Mesendoderm (in vitro differentiated cells): ENCODE results near the gene IKBKG.

Experiments
- DNase-seq: peaks from one replicate; pipeline ENCODE4 v3.0.0; 2013
- H2AK5ac ChIP-seq: 2 replicates; pipeline ENCODE4 v1.6.1; 2013; ENCODE audit warnings: low read length, inconsistent platforms
- H2BK120ac ChIP-seq: 2 replicates; pipeline ENCODE4 v1.6.1; 2013; ENCODE audit warnings: low read depth, mild to moderate bottlenecking, low read length, moderate library complexity, mixed read lengths
- H2BK15ac ChIP-seq: replicated peaks from 2 replicates; pipeline ENCODE4 v1.6.1; 2013; ENCODE audit warnings: low read depth, mild to moderate bottlenecking, moderate library complexity
- H2BK5ac ChIP-seq: 2 replicates; pipeline ENCODE4 v1.6.1; 2013; ENCODE audit warnings: low read length, inconsistent platforms
- H3K18ac ChIP-seq: 2 replicates; pipeline ENCODE4 v1.6.1; 2013; ENCODE audit warnings: mild to moderate bottlenecking, low read length, mixed read lengths
- H3K23ac ChIP-seq: one replicate; pipeline ENCODE4 v1.6.1; 2013; ENCODE audit warnings: low read length
- H3K27ac ChIP-seq: 2 replicates; pipeline ENCODE4 v1.5.1; 2013; ENCODE audit warnings: low read depth, mild to moderate bottlenecking, inconsistent platforms, low read length, moderate library complexity
- H3K27me3 ChIP-seq: 2 replicates; pipeline ENCODE4 v1.6.1; 2013; ENCODE audit warnings: low read length, control low read depth, mild to moderate bottlenecking, inconsistent platforms; ENCODE audit not compliant: insufficient read depth, poor library complexity
- H3K36me3 ChIP-seq: 2 replicates; pipeline ENCODE4 v1.6.1; 2013; ENCODE audit warnings: low read length, inconsistent platforms; ENCODE audit not compliant: control insufficient read depth, insufficient read depth
- H3K4ac ChIP-seq: one replicate; pipeline ENCODE4 v1.6.1; 2013; ENCODE audit warnings: low read depth, mild to moderate bottlenecking, low read length, moderate library complexity
- H3K4me1 ChIP-seq: 2 replicates; pipeline ENCODE4 v1.6.1; 2013; ENCODE audit warnings: low read depth, low read length, inconsistent platforms; ENCODE audit not compliant: control insufficient read depth
- H3K4me2 ChIP-seq: 2 replicates; pipeline ENCODE4 v1.6.1; 2013; ENCODE audit warnings: low read length
- H3K4me3 ChIP-seq: 2 replicates; pipeline ENCODE4 v1.5.1; 2013; ENCODE audit warnings: mild to moderate bottlenecking, low read length
- H3K56ac ChIP-seq: one replicate; pipeline ENCODE4 v1.6.1; 2013; ENCODE audit warnings: low read length
- H3K79me1 ChIP-seq: 2 replicates; pipeline ENCODE4 v1.6.1; 2013; ENCODE audit warnings: low read length, inconsistent platforms
- H3K79me2 ChIP-seq: 2 replicates; pipeline ENCODE4 v1.6.1; 2013; ENCODE audit warnings: mild to moderate bottlenecking, low read length; ENCODE audit not compliant: control insufficient read depth, insufficient read depth
- H3K9ac ChIP-seq: 2 replicates; pipeline ENCODE4 v1.6.1; 2013; ENCODE audit warnings: low read length, inconsistent platforms
- H4K5ac ChIP-seq: one replicate; pipeline ENCODE4 v1.6.1; 2013; ENCODE audit warnings: low read length
- H4K8ac ChIP-seq: one replicate; pipeline ENCODE4 v1.6.1; 2013; ENCODE audit warnings: low read depth, mild to moderate bottlenecking, control low read depth, low read length, moderate library complexity
- WGBS: extraction: QIAGEN DNeasy Blood & Tissue Kit; methylation state at CpG from one replicate; pipeline ENCODE4 v1.1.7; 2013; ENCODE audit warnings: low lambda C conversion rate, missing lambda C conversion rate; ENCODE audit not compliant: insufficient coverage; ENCODE audit errors: extremely low coverage; 5-methylcytosine and 5-hydroxymethylcytosine counted together

Gene IKBKG

GRCh38 chrX:154506483-154507332 lies 40.7 kb upstream of the IKBKG start:
- H2BK120ac ChIP-seq, result no peak overlapping the region
- no peak overlapping the region for H3K23ac ChIP-seq
- no peaks in the 10 kb centered on the region for H3K79me2 ChIP-seq
- H3K56ac ChIP-seq, result no peak overlapping the region
- no peak overlapping the region for H3K4me2 ChIP-seq
- no CpG with 5 or more reads among the region's 37 CpGs for WGBS
- no peaks in the 10 kb centered on the region for H3K27me3 ChIP-seq
- no peak overlapping the region for H3K4ac ChIP-seq
- H2BK5ac ChIP-seq, result no peak overlapping the region
- no peaks in the 10 kb centered on the region for H3K36me3 ChIP-seq
- H3K18ac ChIP-seq, result no peak overlapping the region
- H3K79me1 ChIP-seq, result no peaks in the 10 kb centered on the region
- no peak overlapping the region for H2BK15ac ChIP-seq
- no peak overlapping the region for H3K4me3 ChIP-seq
- no peak overlapping the region for H2AK5ac ChIP-seq
- DNase-seq, result no peak
- H4K5ac ChIP-seq, result no peak overlapping the region
- no peak overlapping the region for H3K27ac ChIP-seq
- no peak overlapping the region for H3K9ac ChIP-seq
- no peaks in the 10 kb centered on the region for H3K4me1 ChIP-seq
- no peak overlapping the region for H4K8ac ChIP-seq

GRCh38 chrX:154507673-154508383 lies 39.6 kb upstream of the IKBKG start:
- Histone ChIP-seq H3K36me3 (no peaks in the 10 kb centered on the region), H3K27ac (no peak overlapping the region), H3K18ac (no peak overlapping the region), H3K4me2 (no peak overlapping the region), H2AK5ac (no peak overlapping the region), H3K27me3 (no peaks in the 10 kb centered on the region), H3K4ac (no peak overlapping the region), H2BK15ac (no peak overlapping the region), H3K79me1 (no peaks in the 10 kb centered on the region), H3K4me3 (no peak overlapping the region), H2BK120ac (no peak overlapping the region), H3K9ac (no peak overlapping the region), H2BK5ac (no peak overlapping the region), H3K4me1 (no peaks in the 10 kb centered on the region), H4K8ac (no peak overlapping the region), H3K56ac (no peak overlapping the region), H3K79me2 (no peaks in the 10 kb centered on the region), H3K23ac (no peak overlapping the region), H4K5ac (no peak overlapping the region)
- WGBS, result no CpG with 5 or more reads among the region's 24 CpGs
- DNase-seq, result no peak

GRCh38 chrX:154508384-154508745 lies 39.1 kb upstream of the IKBKG start:
- H4K8ac ChIP-seq, result no peak overlapping the region
- H3K18ac ChIP-seq, result no peak overlapping the region
- H3K9ac ChIP-seq, result no peak overlapping the region
- no peak overlapping the region for H2AK5ac ChIP-seq
- no peaks in the 10 kb centered on the region for H3K4me1 ChIP-seq
- no peaks in the 10 kb centered on the region for H3K79me2 ChIP-seq
- H4K5ac ChIP-seq, result no peak overlapping the region
- H2BK5ac ChIP-seq, result no peak overlapping the region
- no peaks in the 10 kb centered on the region for H3K79me1 ChIP-seq
- no peak overlapping the region for H2BK120ac ChIP-seq
- H3K27me3 ChIP-seq, result no peaks in the 10 kb centered on the region
- no peak for DNase-seq
- no peak overlapping the region for H2BK15ac ChIP-seq
- no peak overlapping the region for H3K23ac ChIP-seq
- no peak overlapping the region for H3K4me3 ChIP-seq
- no peak overlapping the region for H3K27ac ChIP-seq
- H3K36me3 ChIP-seq, result no peaks in the 10 kb centered on the region
- no CpG with 5 or more reads among the region's 13 CpGs for WGBS
- H3K4ac ChIP-seq, result no peak overlapping the region
- no peak overlapping the region for H3K56ac ChIP-seq
- no peak overlapping the region for H3K4me2 ChIP-seq

- Histone ChIP-seq H3K36me3 (no peaks in the 10 kb centered on the region), H3K4me2 (no peak overlapping the region), H3K27ac (no peak overlapping the region), H2BK15ac (no peak overlapping the region), H3K56ac (no peak overlapping the region), H4K8ac (no peak overlapping the region), H2BK5ac (no peak overlapping the region), H2AK5ac (no peak overlapping the region), H3K4me1 (no peaks in the 10 kb centered on the region), H3K79me2 (no peaks in the 10 kb centered on the region), H3K79me1 (no peaks in the 10 kb centered on the region), H3K9ac (no peak overlapping the region), H3K4ac (no peak overlapping the region), H3K27me3 (no peaks in the 10 kb centered on the region), H3K18ac (no peak overlapping the region), H3K23ac (no peak overlapping the region), H4K5ac (no peak overlapping the region), H3K4me3 (no peak overlapping the region), H2BK120ac (no peak overlapping the region)
- WGBS, result no CpG with 5 or more reads among the region's 5 CpGs
- no peak for DNase-seq
Measured at GRCh38 chrX:154509455-154509854, 38.0 kb upstream of the IKBKG start.

- no peak overlapping the region for H3K9ac ChIP-seq
- WGBS, result no CpG with 5 or more reads among the region's 12 CpGs
Measured at GRCh38 chrX:154511761-154512160, 35.7 kb upstream of the IKBKG start.

More at GRCh38 chrX:154511761-154512160, 35.7 kb upstream of the IKBKG start:
- Histone ChIP-seq H3K4me3 (no peak overlapping the region), H2BK120ac (no peak overlapping the region), H3K36me3 (no peaks in the 10 kb centered on the region), H3K18ac (no peak overlapping the region), H4K5ac (no peak overlapping the region), H3K4me2 (no peak overlapping the region), H3K4me1 (no peaks in the 10 kb centered on the region), H3K4ac (no peak overlapping the region), H2AK5ac (no peak overlapping the region), H3K27ac (no peak overlapping the region), H3K79me2 (no peaks in the 10 kb centered on the region), H3K79me1 (no peaks in the 10 kb centered on the region), H3K27me3 (no peaks in the 10 kb centered on the region), H2BK5ac (no peak overlapping the region), H2BK15ac (no peak overlapping the region), H3K23ac (no peak overlapping the region), H4K8ac (no peak overlapping the region), H3K56ac (no peak overlapping the region)
- DNase-seq, result no peak
